ENCODE measurements around the gene LPIN1. TPM values are rescaled to one million over a fixed set of nuclear protein-coding genes. Genes with fewer than 3 reads are reported as not detected.

The LPIN1 gene
- total and polyA plus RNA-seq, 2 of the 8 experiments (the other 6 are each of a cell fraction or from before 2014, with no cell fraction given): 4.3 to 9.8 TPM

- H2BK20ac ChIP-seq (ENCODE audit: low read length): no peak overlapping the region
- H4K5ac ChIP-seq (ENCODE audit: insufficient read length, low read depth, low read length): no peak overlapping the region
- no peak overlapping the region for H2BK15ac ChIP-seq (ENCODE audit: low read length)
- H3K23me2 ChIP-seq (ENCODE audit: low read depth, low read length): no peaks in the 10 kb centered on the region
- no peak overlapping the region for H3K4me2 ChIP-seq (ENCODE audit: insufficient read depth in 1 of 2, low read depth in 2 of 2, low read length in 2 of 2)
- peaks cover 0 to 19% (median 1%) of the 10 kb centered on the region in 4 experiments; a peak in 5 of 8 replicates for H3K36me3 ChIP-seq (ENCODE audit: control insufficient read depth in 2 of 4, insufficient read depth in 4 of 4, low read length in 3 of 4)
- H4K20me1 ChIP-seq (replicated peaks in 1 of 2; ENCODE audit: control insufficient read depth in 1 of 2, insufficient read depth in 2 of 2, low read length in 2 of 2): no peaks in the 10 kb centered on the region
- H3K9me3 ChIP-seq (ENCODE audit: insufficient read depth in 2 of 2, low read depth in 1 of 2, low read length in 1 of 2): no peaks in the 10 kb centered on the region
- no peak overlapping the region for H2BK120ac ChIP-seq (replicated peaks; ENCODE audit: low read depth, low read length)
- no peak overlapping the region for H3K56ac ChIP-seq (replicated peaks; ENCODE audit: insufficient read length, low read depth, low read length)
- no peaks in the 10 kb centered on the region for H3K4me1 ChIP-seq (replicated peaks in 1 of 4; ENCODE audit: control insufficient read depth in 3 of 4, insufficient read depth in 4 of 4, low read length in 3 of 4)
- no peaks in the 10 kb centered on the region for H3K79me2 ChIP-seq (ENCODE audit: control insufficient read depth in 1 of 2, insufficient read depth in 2 of 2, low read length in 2 of 2)
- H3K79me1 ChIP-seq (ENCODE audit: low read depth, low read length): no peaks in the 10 kb centered on the region
- no peak overlapping the region for H3K14ac ChIP-seq (ENCODE audit: insufficient read length)
- H3K4ac ChIP-seq (replicated peaks; ENCODE audit: insufficient read length, low read depth, low read length): no peak overlapping the region
- no peak overlapping the region for H2AFZ ChIP-seq (ENCODE audit: low read length)
- H2AK5ac ChIP-seq (ENCODE audit: low read depth, low read length): no peak overlapping the region
- H3K23ac ChIP-seq (ENCODE audit: insufficient read length): no peak overlapping the region
- H4K91ac ChIP-seq (replicated peaks; ENCODE audit: insufficient read length, low read length): no peak overlapping the region
- no peak overlapping the region for H2BK5ac ChIP-seq (ENCODE audit: low read depth, low read length)
- H3K9ac ChIP-seq (replicated peaks in 1 of 4; ENCODE audit: extremely low read depth in 1 of 4, low read depth in 3 of 4, low read length in 3 of 4): no peak overlapping the region
- no peak for FAIRE-seq
- ChIA-PET POLR2A (ENCODE audit: partially characterized antibody) (no interaction called here), CTCF (ENCODE audit: partially characterized antibody) (interaction anchor here (0.8 kb wide), 1 partner anchor 10 kb away, joined by 5 read pairs; no protein-coding TSS in a partner anchor)
- 91% methylated on average over 2 of the region's 2 CpGs; no CpG with 5 or more reads in 1 of the 2 experiments for WGBS, 2 experiments (ENCODE audit: extremely low coverage in 1 of 2, insufficient coverage in 1 of 2, insufficient read length in 1 of 2, insufficient replicate concordance in 2 of 2, low coverage in 1 of 2, low lambda C conversion rate in 2 of 2, missing lambda C conversion rate in 1 of 2)
- H3K4me3 ChIP-seq (ENCODE audit: extremely low read depth in 1 of 4, insufficient read depth in 2 of 4, low read depth in 3 of 4, low read length in 4 of 4): no peak overlapping the region
- H3K18ac ChIP-seq (ENCODE audit: extremely low read depth, low read length): no peak overlapping the region
- no peak overlapping the region for H2BK12ac ChIP-seq (ENCODE audit: low read depth, low read length)
- TF ChIP-seq SRF (IDR thresholded peaks at IDR 0.05; ENCODE audit: low read depth, low read length) (no peak), RAD21 (IDR thresholded peaks at IDR 0.05 in 1 of 2, conservative IDR thresholded peaks at IDR 0.05 in 1 of 2; ENCODE audit: low read depth in 2 of 2, low read length in 2 of 2) (no peak), TAF7 (optimal IDR thresholded peaks at IDR 0.05; ENCODE audit: borderline replicate concordance, low read depth, low read length) (no peak), SP2 (IDR thresholded peaks at IDR 0.05; ENCODE audit: low read length) (no peak), EP300 (IDR thresholded peaks at IDR 0.05; ENCODE audit: borderline replicate concordance in 1 of 2, low read depth in 2 of 2, low read length in 2 of 2) (no peak), HDAC6 (IDR thresholded peaks at IDR 0.05; ENCODE audit: low read depth, low read length) (no peak), CBX5 (IDR thresholded peaks at IDR 0.05; ENCODE audit: low read depth, low read length) (no peak)
- no peak for DNase-seq (ENCODE audit: low read depth in 1 of 2, low spot score in 2 of 2)
- no peak overlapping the region for H3K27ac ChIP-seq (ENCODE audit: low read depth, low read length)
- H4K8ac ChIP-seq (ENCODE audit: extremely low read depth, insufficient read depth, low read length): no peak overlapping the region
- H3K27me3 ChIP-seq (replicated peaks in 1 of 4; ENCODE audit: control insufficient read depth in 3 of 4, extremely low read depth in 1 of 4, insufficient read depth in 3 of 4, low read length in 3 of 4): no peaks in the 10 kb centered on the region
These were observed 49.2 kb downstream of the LPIN1 start for GRCh38 chr2:11795590-11795989.

Data from H1 (cell line).